ENCODE results near the gene TET2.

Gene TET2

GRCh38 chr4:105186701-105187161 lies 40.1 kb downstream of the TET2 start:
- H3K4me3 ChIP-seq (ENCODE audit: control insufficient read depth, low read depth, low read length): no peak overlapping the region
- DNase-seq (ENCODE audit: low read depth): peak; percentile 67
- TF ChIP-seq, protein P1, sequence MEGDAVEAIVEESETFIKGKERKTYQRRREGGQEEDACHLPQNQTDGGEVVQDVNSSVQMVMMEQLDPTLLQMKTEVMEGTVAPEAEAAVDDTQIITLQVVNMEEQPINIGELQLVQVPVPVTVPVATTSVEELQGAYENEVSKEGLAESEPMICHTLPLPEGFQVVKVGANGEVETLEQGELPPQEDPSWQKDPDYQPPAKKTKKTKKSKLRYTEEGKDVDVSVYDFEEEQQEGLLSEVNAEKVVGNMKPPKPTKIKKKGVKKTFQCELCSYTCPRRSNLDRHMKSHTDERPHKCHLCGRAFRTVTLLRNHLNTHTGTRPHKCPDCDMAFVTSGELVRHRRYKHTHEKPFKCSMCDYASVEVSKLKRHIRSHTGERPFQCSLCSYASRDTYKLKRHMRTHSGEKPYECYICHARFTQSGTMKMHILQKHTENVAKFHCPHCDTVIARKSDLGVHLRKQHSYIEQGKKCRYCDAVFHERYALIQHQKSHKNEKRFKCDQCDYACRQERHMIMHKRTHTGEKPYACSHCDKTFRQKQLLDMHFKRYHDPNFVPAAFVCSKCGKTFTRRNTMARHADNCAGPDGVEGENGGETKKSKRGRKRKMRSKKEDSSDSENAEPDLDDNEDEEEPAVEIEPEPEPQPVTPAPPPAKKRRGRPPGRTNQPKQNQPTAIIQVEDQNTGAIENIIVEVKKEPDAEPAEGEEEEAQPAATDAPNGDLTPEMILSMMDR (conservative IDR thresholded peaks at IDR 0.05; ENCODE audit: control insufficient read depth, insufficient read depth, low read depth, low read length): no peak

GRCh38 chr4:105189855-105190650 lies 43.4 kb downstream of the TET2 start:
- no peak overlapping the region for H3K4me3 ChIP-seq (ENCODE audit: control insufficient read depth, low read depth, low read length)
- no peak for DNase-seq (ENCODE audit: low read depth)
- TF ChIP-seq, protein P1 (conservative IDR thresholded peaks at IDR 0.05; ENCODE audit: control insufficient read depth, insufficient read depth, low read depth, low read length): no peak

- DNase-seq (ENCODE audit: low read depth): peak; percentile 57
- TF ChIP-seq, protein P1 (conservative IDR thresholded peaks at IDR 0.05; ENCODE audit: control insufficient read depth, insufficient read depth, low read depth, low read length): no peak
- no peak overlapping the region for H3K4me3 ChIP-seq (ENCODE audit: control insufficient read depth, low read depth, low read length)
Measured at GRCh38 chr4:105191621-105192210, 45.0 kb downstream of the TET2 start.

GRCh38 chr4:105192474-105192873 lies 45.8 kb downstream of the TET2 start:
- TF ChIP-seq, protein P1 (conservative IDR thresholded peaks at IDR 0.05; ENCODE audit: control insufficient read depth, insufficient read depth, low read depth, low read length): no peak
- no peak for DNase-seq (ENCODE audit: low read depth)

GRCh38 chr4:105192910-105193309 lies 46.2 kb downstream of the TET2 start:
- H3K4me3 ChIP-seq (ENCODE audit: control insufficient read depth, low read depth, low read length): no peak overlapping the region
- TF ChIP-seq, protein P1 (conservative IDR thresholded peaks at IDR 0.05; ENCODE audit: control insufficient read depth, insufficient read depth, low read depth, low read length): no peak
- no peak for DNase-seq (ENCODE audit: low read depth)

More at GRCh38 chr4:105192474-105192873, 45.8 kb downstream of the TET2 start:
- no peak overlapping the region for H3K4me3 ChIP-seq (ENCODE audit: control insufficient read depth, low read depth, low read length)

GRCh38 chr4:105193536-105193935 lies 46.9 kb downstream of the TET2 start:
- DNase-seq (ENCODE audit: low read depth): peak; percentile 39
- no peak overlapping the region for H3K4me3 ChIP-seq (ENCODE audit: control insufficient read depth, low read depth, low read length)
- TF ChIP-seq, protein P1 (conservative IDR thresholded peaks at IDR 0.05; ENCODE audit: control insufficient read depth, insufficient read depth, low read depth, low read length): no peak

All from fibroblast of mammary gland (primary cell).